22Rv1 (cell line): ENCODE data around the gene MGRN1.

ENCODE experiments used
- CTCF ChIP-seq: fragments of 450-650 bp; IDR thresholded peaks from 2 replicates; pipeline ENCODE4 v1.5.1; 2017; ENCODE audit warnings: mild to moderate bottlenecking
- ZFX ChIP-seq: fragments of 450-650 bp; IDR thresholded peaks from 2 replicates; pipeline ENCODE4 v1.6.1; 2017; ENCODE audit warnings: antibody characterized with exemption, borderline replicate concordance

- TF ChIP-seq CTCF: no peak
- no peak for TF ChIP-seq ZFX
Measured at GRCh38 chr16:4594433-4595410, 29.9 kb upstream of the MGRN1 start.
